ENCODE measurements around the gene TIGIT. TPM values are rescaled to one million over a fixed set of nuclear protein-coding genes. Genes with fewer than 3 reads are reported as not detected.
A peak's percentile ranks its signal among the peaks of the same experiment; 100 is the strongest.

Gene TIGIT
- total and polyA plus RNA-seq, 4 experiments from 2014 or later: 25.8 to 36.6 (median 32.4) TPM

GRCh38 chr3:114294940-114295480, 1.2 kb downstream of the TIGIT start:
- Histone ChIP-seq H3K4me3 (ENCODE audit: low read length in 2 of 2) (peak overlapping the region; percentile 26 to 33), H3K9me3 (ENCODE audit: control insufficient read depth in 1 of 2, low read length in 2 of 2) (no peaks in the 10 kb centered on the region), H3K27ac (ENCODE audit: low read depth, low read length) (peak overlapping the region; percentile 76), H3K27me3 (ENCODE audit: insufficient read depth, low read length) (no peaks in the 10 kb centered on the region), H3K36me3 (ENCODE audit: insufficient read depth, low read length) (no peaks in the 10 kb centered on the region), H3K4me1 (ENCODE audit: insufficient read depth, low read length) (peaks cover 59% of the 10 kb centered on the region)
- Mint-ChIP-seq H3K4me1 (peaks cover 39 to 76% (median 59%) of the 10 kb centered on the region in 4 donors), H3K36me3 (peaks cover 0 to under 1% of the 10 kb centered on the region in 2 donors), H3K4me3 (peak overlapping the region; percentile 70 to 92 (median 82)), H3K27me3 (no peaks in the 10 kb centered on the region), H3K27ac (peak overlapping the region; percentile 81 to 97 (median 86)), H3K9me3 (peaks cover 0 to 5% (median 0%) of the 10 kb centered on the region in 8 donors)
- DNase-seq: peak in 1 of 5 donors; percentile 15
- intact Hi-C loops (cut with micrococcal nuclease): loop anchor here (10.0 kb wide), 2 partner anchors 550 to 1490 kb away; partner anchors contain the start of genes ATP6V1A and NAA50
- ChIA-PET CTCF (ENCODE audit: partially characterized antibody) (interaction anchor here (1.2 to 11.3 kb wide), 9 partner anchors 9 to 139 kb away, joined by 4 to 153 read pairs (median 48); no protein-coding TSS in a partner anchor), POLR2A (ENCODE audit: partially characterized antibody) (interaction anchor here (1.1 to 12.8 kb wide), 8 partner anchors 8 to 79 kb away, joined by 3 to 309 read pairs (median 14); no protein-coding TSS in a partner anchor)

GRCh38 chr3:114295946-114296345, 2.1 kb downstream of the TIGIT start:
- peak overlapping the region; percentile 10 to 97 (median 66) for H3K27ac Mint-ChIP-seq
- POLR2A ChIA-PET (ENCODE audit: partially characterized antibody): interaction anchor here (1.1 to 12.8 kb wide), 8 partner anchors 9 to 80 kb away, joined by 3 to 309 read pairs (median 14); no protein-coding TSS in a partner anchor
- Histone ChIP-seq H3K36me3 (ENCODE audit: insufficient read depth, low read length) (no peaks in the 10 kb centered on the region), H3K27me3 (ENCODE audit: insufficient read depth, low read length) (no peaks in the 10 kb centered on the region), H3K9me3 (ENCODE audit: control insufficient read depth in 1 of 2, low read length in 2 of 2) (no peaks in the 10 kb centered on the region), H3K27ac (ENCODE audit: low read depth, low read length) (peak overlapping the region; percentile 76), H3K4me3 (ENCODE audit: low read length in 2 of 2) (peak overlapping the region; percentile 12 to 39), H3K4me1 (ENCODE audit: insufficient read depth, low read length) (peaks cover 56% of the 10 kb centered on the region)
- CTCF ChIA-PET (ENCODE audit: partially characterized antibody): interaction anchor here (0.6 to 11.3 kb wide), 9 partner anchors 13 to 144 kb away, joined by 3 to 153 read pairs (median 14); no protein-coding TSS in a partner anchor
- no peaks in the 10 kb centered on the region for H3K27me3 Mint-ChIP-seq
- peaks cover 0 to 2% (median 0%) of the 10 kb centered on the region in 8 donors for H3K9me3 Mint-ChIP-seq
- H3K4me3 Mint-ChIP-seq: peak overlapping the region; percentile 69 to 92 (median 82)
- intact Hi-C loops (cut with micrococcal nuclease): loop anchor here (10.0 kb wide), 2 partner anchors 551 to 1489 kb away; partner anchors contain the start of genes ATP6V1A and NAA50
- peaks cover 0 to 2% of the 10 kb centered on the region in 2 donors for H3K36me3 Mint-ChIP-seq
- DNase-seq: no peak
- peaks cover 38 to 75% (median 59%) of the 10 kb centered on the region in 4 donors for H3K4me1 Mint-ChIP-seq

GRCh38 chr3:114299421-114299820, 5.6 kb downstream of the TIGIT start:
- Histone ChIP-seq H3K9me3 (ENCODE audit: control insufficient read depth in 1 of 2, low read length in 2 of 2) (no peaks in the 10 kb centered on the region), H3K4me3 (ENCODE audit: low read length in 2 of 2) (peak overlapping the region in 1 of 2 donors; percentile 9), H3K36me3 (ENCODE audit: insufficient read depth, low read length) (no peaks in the 10 kb centered on the region), H3K27me3 (ENCODE audit: insufficient read depth, low read length) (no peaks in the 10 kb centered on the region), H3K4me1 (ENCODE audit: insufficient read depth, low read length) (peaks cover 38% of the 10 kb centered on the region), H3K27ac (ENCODE audit: low read depth, low read length) (peak overlapping the region; percentile 29)
- DNase-seq: peak in 2 of 5 donors; percentile 28
- Mint-ChIP-seq H3K9me3 (peaks cover 0 to 2% (median 0%) of the 10 kb centered on the region in 8 donors), H3K36me3 (peaks cover 0 to 7% of the 10 kb centered on the region in 2 donors), H3K27ac (peak overlapping the region in 6 of 7 donors; percentile 32 to 90 (median 76)), H3K4me1 (peaks cover 31 to 56% (median 42%) of the 10 kb centered on the region in 4 donors), H3K27me3 (no peaks in the 10 kb centered on the region), H3K4me3 (peak overlapping the region; percentile 59 to 77 (median 68))
- POLR2A ChIA-PET (ENCODE audit: partially characterized antibody): interaction anchor here (0.5 to 12.8 kb wide), 9 partner anchors 8 to 83 kb away, joined by 3 to 309 read pairs (median 7); no protein-coding TSS in a partner anchor
- CTCF ChIA-PET (ENCODE audit: partially characterized antibody): interaction anchor here (0.6 to 5.4 kb wide), 25 partner anchors 8 to 147 kb away, joined by 3 to 57 read pairs (median 5); partner anchors contain the start of gene TIGIT
- intact Hi-C loops (cut with micrococcal nuclease): loop anchor here (1.0 to 10.0 kb wide), 3 partner anchors 147 to 1485 kb away; partner anchors contain the start of genes ATP6V1A and NAA50

- ChIA-PET CTCF (ENCODE audit: partially characterized antibody) (interaction anchor here (0.8 to 5.4 kb wide), 24 partner anchors 8 to 152 kb away, joined by 3 to 57 read pairs (median 5); partner anchors contain the start of gene TIGIT), POLR2A (ENCODE audit: partially characterized antibody) (interaction anchor here (0.5 to 12.8 kb wide), 10 partner anchors 7 to 84 kb away, joined by 3 to 309 read pairs (median 6); no protein-coding TSS in a partner anchor)
- intact Hi-C loops (cut with micrococcal nuclease): loop anchor here (1.0 to 10.0 kb wide), 3 partner anchors 148 to 1485 kb away; partner anchors contain the start of genes ATP6V1A and NAA50
- peaks cover 30 to 54% (median 42%) of the 10 kb centered on the region in 4 donors for H3K4me1 Mint-ChIP-seq
- DNase-seq: no peak
- H3K27me3 Mint-ChIP-seq: no peaks in the 10 kb centered on the region
- Histone ChIP-seq H3K4me3 (ENCODE audit: low read length in 2 of 2) (peak overlapping the region in 1 of 2 donors; percentile 9), H3K4me1 (ENCODE audit: insufficient read depth, low read length) (peaks cover 37% of the 10 kb centered on the region), H3K27me3 (ENCODE audit: insufficient read depth, low read length) (no peaks in the 10 kb centered on the region), H3K9me3 (ENCODE audit: control insufficient read depth in 1 of 2, low read length in 2 of 2) (no peaks in the 10 kb centered on the region), H3K27ac (ENCODE audit: low read depth, low read length) (peak overlapping the region; percentile 29), H3K36me3 (ENCODE audit: insufficient read depth, low read length) (no peaks in the 10 kb centered on the region)
- peak overlapping the region; percentile 0 to 77 (median 46) for H3K4me3 Mint-ChIP-seq
- peaks cover 0 to 2% (median 0%) of the 10 kb centered on the region in 8 donors for H3K9me3 Mint-ChIP-seq
- H3K27ac Mint-ChIP-seq: peak overlapping the region in 6 of 7 donors; percentile 9 to 48 (median 32)
- H3K36me3 Mint-ChIP-seq: peaks cover under 1 to 7% of the 10 kb centered on the region in 2 donors
These were observed 6.3 kb downstream of the TIGIT start for GRCh38 chr3:114299941-114300624.

- Histone ChIP-seq H3K27ac (ENCODE audit: low read depth, low read length) (peak overlapping the region; percentile 88), H3K27me3 (ENCODE audit: insufficient read depth, low read length) (no peaks in the 10 kb centered on the region), H3K4me3 (ENCODE audit: low read length in 2 of 2) (peak overlapping the region in 1 of 2 donors; percentile 12), H3K4me1 (ENCODE audit: insufficient read depth, low read length) (peaks cover 68% of the 10 kb centered on the region), H3K9me3 (ENCODE audit: control insufficient read depth in 1 of 2, low read length in 2 of 2) (no peaks in the 10 kb centered on the region), H3K36me3 (ENCODE audit: insufficient read depth, low read length) (no peaks in the 10 kb centered on the region)
- DNase-seq: peak; percentile 42 to 62 (median 48)
- Mint-ChIP-seq H3K27ac (peak overlapping the region; percentile 91 to 98 (median 95)), H3K4me1 (peaks cover 47 to 62% (median 53%) of the 10 kb centered on the region in 4 donors), H3K36me3 (peaks cover 5 to 8% of the 10 kb centered on the region in 2 donors), H3K4me3 (peak overlapping the region; percentile 41 to 88 (median 74)), H3K9me3 (peaks cover 0 to 2% (median 0%) of the 10 kb centered on the region in 8 donors), H3K27me3 (no peaks in the 10 kb centered on the region)
- intact Hi-C loops (cut with micrococcal nuclease): loop anchor here (1.0 to 5.0 kb wide), 3 partner anchors 9 to 250 kb away; partner anchors contain the start of genes CCDC191 and QTRT2
- POLR2A ChIA-PET (ENCODE audit: partially characterized antibody): interaction anchor here (0.6 to 5.8 kb wide), 20 partner anchors 9 to 101 kb away, joined by 3 to 168 read pairs (median 6); partner anchors contain the start of gene TIGIT
- CTCF ChIA-PET (ENCODE audit: partially characterized antibody): interaction anchor here (0.7 to 10.5 kb wide), 14 partner anchors 8 to 154 kb away, joined by 3 to 153 read pairs (median 4); partner anchors contain the start of gene TIGIT
These were observed 13.5 kb downstream of the TIGIT start for GRCh38 chr3:114307222-114307830.

GRCh38 chr3:114307832-114308231, 14.0 kb downstream of the TIGIT start:
- no peaks in the 10 kb centered on the region for H3K27me3 ChIP-seq (ENCODE audit: insufficient read depth, low read length)
- intact Hi-C loops (cut with micrococcal nuclease): loop anchor here (1.0 to 5.0 kb wide), 5 partner anchors 10 to 251 kb away; partner anchors contain the start of genes CCDC191 and QTRT2
- Mint-ChIP-seq H3K9me3 (peaks cover 0 to 2% (median 0%) of the 10 kb centered on the region in 8 donors), H3K4me3 (peak overlapping the region; percentile 41 to 88 (median 76)), H3K27ac (peak overlapping the region; percentile 92 to 98 (median 95)), H3K36me3 (peaks cover 3 to 8% of the 10 kb centered on the region in 2 donors), H3K27me3 (no peaks in the 10 kb centered on the region), H3K4me1 (peaks cover 47 to 58% (median 53%) of the 10 kb centered on the region in 4 donors)
- ChIA-PET POLR2A (ENCODE audit: partially characterized antibody) (interaction anchor here (0.6 to 5.8 kb wide), 20 partner anchors 8 to 102 kb away, joined by 3 to 168 read pairs (median 6); partner anchors contain the start of gene TIGIT), CTCF (ENCODE audit: partially characterized antibody) (interaction anchor here (0.7 to 10.5 kb wide), 14 partner anchors 9 to 155 kb away, joined by 3 to 153 read pairs (median 4); partner anchors contain the start of gene TIGIT)
- DNase-seq: no peak
- H3K36me3 ChIP-seq (ENCODE audit: insufficient read depth, low read length): no peaks in the 10 kb centered on the region
- peaks cover 65% of the 10 kb centered on the region for H3K4me1 ChIP-seq (ENCODE audit: insufficient read depth, low read length)
- no peaks in the 10 kb centered on the region for H3K9me3 ChIP-seq (ENCODE audit: control insufficient read depth in 1 of 2, low read length in 2 of 2)
- peak overlapping the region in 1 of 2 donors; percentile 12 for H3K4me3 ChIP-seq (ENCODE audit: low read length in 2 of 2)
- peak overlapping the region; percentile 88 for H3K27ac ChIP-seq (ENCODE audit: low read depth, low read length)

Measured in CD4-positive, alpha-beta memory T cell (primary cell).